HG02642 (cell line): ENCODE data around the gene SORD.
A peak's percentile ranks its signal among the peaks of the same experiment; 100 is the strongest.
"Not testable (repeated sequence)": the region's sequence is repeated elsewhere in the genome, so short reads cannot be mapped to it uniquely, and the experiment has no call there.

Experiments used
- ATAC-seq: cut with Tn5 transposase; IDR thresholded peaks from one replicate; pipeline ENCODE4 v1.9.1; 2021; ENCODE audit warnings: mild to moderate bottlenecking; ENCODE audit not compliant: unreplicated experiment, poor library complexity

The SORD gene

GRCh38 chr15:45022871-45023658, at the start of gene SORD:
TSS of gene SORD (plus strand) at chr15:45023195. CDS start at chr15:45023284, 89 bp downstream.
- ATAC-seq = peak; percentile 97

GRCh38 chr15:44976183-44976582, 46.8 kb upstream of the SORD start:
- not testable (repeated sequence) for ATAC-seq

GRCh38 chr15:44977781-44978180, 45.2 kb upstream of the SORD start:
- not testable (repeated sequence) for ATAC-seq

- not testable (repeated sequence) for ATAC-seq
Measured at GRCh38 chr15:44979617-44980339, 43.2 kb upstream of the SORD start.

- ATAC-seq = not testable (repeated sequence)
Measured at GRCh38 chr15:44984144-44984543, 38.9 kb upstream of the SORD start.

- ATAC-seq = not testable (repeated sequence)
Measured at GRCh38 chr15:44986346-44987055, 36.5 kb upstream of the SORD start.

- ATAC-seq = not testable (repeated sequence)
Measured at GRCh38 chr15:44987711-44988110, 35.3 kb upstream of the SORD start.

GRCh38 chr15:44988184-44988869, 34.7 kb upstream of the SORD start:
- ATAC-seq = not testable (repeated sequence)

- not testable (repeated sequence) for ATAC-seq
Measured at GRCh38 chr15:44988870-44989219, 34.1 kb upstream of the SORD start.

GRCh38 chr15:44997632-44998031, 25.4 kb upstream of the SORD start:
- ATAC-seq = not testable (repeated sequence)

- ATAC-seq = no peak
Measured at GRCh38 chr15:44999105-44999504, 23.9 kb upstream of the SORD start.

GRCh38 chr15:45001180-45001579, 21.8 kb upstream of the SORD start:
- not testable (repeated sequence) for ATAC-seq

GRCh38 chr15:45003731-45004410, 19.1 kb upstream of the SORD start:
- ATAC-seq = not testable (repeated sequence)

- ATAC-seq = not testable (repeated sequence)
Measured at GRCh38 chr15:45004590-45005175, 18.3 kb upstream of the SORD start.

GRCh38 chr15:45009046-45009445, 13.9 kb upstream of the SORD start:
- no peak for ATAC-seq

GRCh38 chr15:45015114-45015513, 7.9 kb upstream of the SORD start:
- ATAC-seq = not testable (repeated sequence)

- not testable (repeated sequence) for ATAC-seq
Measured at GRCh38 chr15:45020222-45020900, 2.6 kb upstream of the SORD start.

- not testable (repeated sequence) for ATAC-seq
Measured at GRCh38 chr15:45020901-45021259, 2.1 kb upstream of the SORD start.

GRCh38 chr15:45021348-45021747, 1.6 kb upstream of the SORD start:
- ATAC-seq = no peak
